ENCODE results near the gene PDE6C.

Gene PDE6C

DNA sequence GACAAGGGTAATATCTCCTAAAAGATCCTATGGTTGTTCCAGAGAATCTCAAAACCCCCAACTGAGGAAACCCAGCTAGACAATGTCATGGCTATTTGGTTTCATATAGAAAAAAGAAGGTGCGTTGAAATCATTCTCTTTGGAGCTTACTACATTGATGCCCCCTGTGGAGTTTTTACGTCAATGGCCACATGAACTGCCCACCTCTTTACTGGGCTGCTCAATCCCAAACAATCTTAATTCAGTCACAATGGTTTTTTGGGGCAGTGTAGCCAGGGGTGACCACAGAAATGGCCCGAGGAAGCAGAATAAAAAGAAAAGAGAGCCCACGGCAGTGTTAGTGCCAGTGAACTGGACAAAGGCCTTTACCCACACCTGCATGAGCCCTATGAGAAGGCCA, 19.1 kb upstream of the PDE6C start:
- CTCF ChIA-PET, result no interaction called here
- TF ChIP-seq, protein P1, sequence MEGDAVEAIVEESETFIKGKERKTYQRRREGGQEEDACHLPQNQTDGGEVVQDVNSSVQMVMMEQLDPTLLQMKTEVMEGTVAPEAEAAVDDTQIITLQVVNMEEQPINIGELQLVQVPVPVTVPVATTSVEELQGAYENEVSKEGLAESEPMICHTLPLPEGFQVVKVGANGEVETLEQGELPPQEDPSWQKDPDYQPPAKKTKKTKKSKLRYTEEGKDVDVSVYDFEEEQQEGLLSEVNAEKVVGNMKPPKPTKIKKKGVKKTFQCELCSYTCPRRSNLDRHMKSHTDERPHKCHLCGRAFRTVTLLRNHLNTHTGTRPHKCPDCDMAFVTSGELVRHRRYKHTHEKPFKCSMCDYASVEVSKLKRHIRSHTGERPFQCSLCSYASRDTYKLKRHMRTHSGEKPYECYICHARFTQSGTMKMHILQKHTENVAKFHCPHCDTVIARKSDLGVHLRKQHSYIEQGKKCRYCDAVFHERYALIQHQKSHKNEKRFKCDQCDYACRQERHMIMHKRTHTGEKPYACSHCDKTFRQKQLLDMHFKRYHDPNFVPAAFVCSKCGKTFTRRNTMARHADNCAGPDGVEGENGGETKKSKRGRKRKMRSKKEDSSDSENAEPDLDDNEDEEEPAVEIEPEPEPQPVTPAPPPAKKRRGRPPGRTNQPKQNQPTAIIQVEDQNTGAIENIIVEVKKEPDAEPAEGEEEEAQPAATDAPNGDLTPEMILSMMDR (IDR thresholded peaks at IDR 0.05; ENCODE audit: control extremely low read depth, extremely low read depth, low read depth, missing control alignments), result no peak
- DNase-seq (ENCODE audit: extremely low spot score), result no peak
- POLR2A ChIA-PET, result no interaction called here

DNA sequence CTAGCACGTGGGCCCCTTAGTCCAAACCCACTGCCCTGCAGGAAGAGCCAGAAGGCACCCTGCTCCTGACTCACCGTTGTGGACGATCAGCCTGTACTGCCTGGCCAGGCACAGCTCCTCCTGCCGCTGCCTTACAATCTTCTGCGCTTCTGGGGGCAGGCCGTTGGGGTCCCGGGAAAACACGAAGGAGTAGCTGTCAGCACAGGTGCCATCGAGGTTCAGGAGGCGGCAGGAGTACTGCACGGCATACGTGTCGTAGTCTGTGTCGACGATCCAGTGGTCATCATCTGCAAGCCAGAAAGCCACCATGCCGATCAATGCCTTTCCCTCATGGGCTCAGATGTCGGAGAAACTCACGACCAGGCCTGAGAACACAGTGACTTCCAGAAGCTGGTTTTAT, 18.6 kb upstream of the PDE6C start:
- no peak for DNase-seq (ENCODE audit: extremely low spot score)
- TF ChIP-seq, protein P1 (IDR thresholded peaks at IDR 0.05; ENCODE audit: control extremely low read depth, extremely low read depth, low read depth, missing control alignments), result no peak
- CTCF ChIA-PET, result no interaction called here
- POLR2A ChIA-PET, result no interaction called here

DNA sequence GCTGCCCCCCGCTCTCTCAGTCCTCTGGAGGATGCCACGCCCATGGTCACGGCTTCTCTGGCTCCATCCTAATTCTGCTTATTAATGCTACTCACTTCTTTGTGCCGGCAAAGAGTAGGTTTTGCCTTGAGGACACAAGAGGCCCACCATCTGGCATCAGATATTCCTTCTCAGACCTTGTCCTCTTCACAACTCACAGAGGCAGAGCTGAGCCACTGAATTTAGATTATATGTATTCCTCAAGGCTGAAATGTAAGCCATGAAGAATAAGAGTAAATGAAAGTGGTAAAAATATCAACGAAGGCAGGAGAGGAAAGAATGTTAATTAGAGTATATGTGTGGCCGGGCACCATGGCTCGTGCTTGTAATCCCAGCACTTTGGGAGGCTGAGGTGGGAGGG, 17.8 kb upstream of the PDE6C start:
- ChIA-PET CTCF (no interaction called here), POLR2A (no interaction called here)
- no peak for DNase-seq (ENCODE audit: extremely low spot score)
- TF ChIP-seq, protein P1 (IDR thresholded peaks at IDR 0.05; ENCODE audit: control extremely low read depth, extremely low read depth, low read depth, missing control alignments), result no peak

DNA sequence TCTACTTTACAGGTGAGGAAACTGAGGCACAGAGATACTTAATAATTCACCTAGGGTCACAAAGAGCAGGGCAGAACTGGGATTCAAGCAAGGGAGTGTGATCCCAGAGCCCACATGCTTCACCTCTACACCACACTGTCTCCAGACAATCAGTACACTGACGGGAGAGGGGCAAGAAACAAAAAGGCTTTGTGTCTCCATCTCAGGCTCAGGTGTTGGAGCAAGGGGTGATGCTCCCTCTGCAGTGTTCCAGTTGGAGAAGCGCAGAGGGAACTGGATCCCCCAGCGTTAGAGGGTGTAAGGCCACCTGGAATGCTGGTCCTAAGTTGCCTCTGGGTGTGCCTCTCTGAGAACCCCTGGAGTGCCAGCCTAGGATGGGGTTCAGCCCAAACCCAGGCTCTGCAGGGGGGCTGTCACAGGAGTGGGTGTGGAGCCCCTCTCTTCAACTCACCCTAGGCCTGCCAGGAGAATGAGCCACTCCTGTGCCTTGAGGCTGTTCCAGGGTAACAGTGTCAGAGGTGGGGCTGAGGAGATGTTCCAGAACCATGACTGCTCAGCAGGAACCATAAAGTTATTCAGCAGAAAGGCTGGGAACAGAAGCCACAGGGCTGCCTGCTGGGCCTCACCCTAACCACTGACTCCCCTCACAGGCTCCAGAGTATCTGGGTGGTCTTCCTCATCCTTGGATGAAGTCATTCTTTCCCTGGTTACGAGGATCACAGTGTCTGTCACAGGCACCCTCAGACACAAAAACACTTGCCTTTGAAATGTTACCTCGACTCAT, 16.8 kb upstream of the PDE6C start:
- TF ChIP-seq, protein P1 (IDR thresholded peaks at IDR 0.05; ENCODE audit: control extremely low read depth, extremely low read depth, low read depth, missing control alignments), result no peak
- DNase-seq (ENCODE audit: extremely low spot score), result no peak
- ChIA-PET POLR2A (no interaction called here), CTCF (interaction anchor here (0.6 kb wide), 1 partner anchor 279 kb away, joined by 4 read pairs; no protein-coding TSS in a partner anchor)

DNA sequence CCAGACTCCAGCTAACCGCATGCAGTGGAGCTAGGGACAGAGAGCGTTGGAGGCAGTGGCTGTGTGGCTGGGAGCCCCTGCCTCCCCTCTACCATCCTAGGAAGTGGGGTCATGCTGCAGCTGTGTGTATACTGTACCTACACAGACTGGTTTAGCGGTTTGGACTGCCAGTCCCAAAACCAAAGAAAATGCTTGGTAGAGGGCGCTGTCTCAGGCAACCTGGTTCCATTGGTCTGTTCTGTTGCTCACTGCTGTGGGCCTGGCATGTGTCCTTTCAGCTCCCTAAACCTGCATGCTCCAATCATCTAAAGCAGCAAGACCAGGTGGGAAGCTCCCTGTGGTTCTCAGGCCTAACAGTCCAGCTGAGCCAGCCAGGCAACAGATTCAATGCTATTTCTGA, 15.8 kb upstream of the PDE6C start:
- TF ChIP-seq, protein P1 (IDR thresholded peaks at IDR 0.05; ENCODE audit: control extremely low read depth, extremely low read depth, low read depth, missing control alignments), result no peak
- CTCF ChIA-PET, result no interaction called here
- no peak for DNase-seq (ENCODE audit: extremely low spot score)
- POLR2A ChIA-PET, result no interaction called here

DNA sequence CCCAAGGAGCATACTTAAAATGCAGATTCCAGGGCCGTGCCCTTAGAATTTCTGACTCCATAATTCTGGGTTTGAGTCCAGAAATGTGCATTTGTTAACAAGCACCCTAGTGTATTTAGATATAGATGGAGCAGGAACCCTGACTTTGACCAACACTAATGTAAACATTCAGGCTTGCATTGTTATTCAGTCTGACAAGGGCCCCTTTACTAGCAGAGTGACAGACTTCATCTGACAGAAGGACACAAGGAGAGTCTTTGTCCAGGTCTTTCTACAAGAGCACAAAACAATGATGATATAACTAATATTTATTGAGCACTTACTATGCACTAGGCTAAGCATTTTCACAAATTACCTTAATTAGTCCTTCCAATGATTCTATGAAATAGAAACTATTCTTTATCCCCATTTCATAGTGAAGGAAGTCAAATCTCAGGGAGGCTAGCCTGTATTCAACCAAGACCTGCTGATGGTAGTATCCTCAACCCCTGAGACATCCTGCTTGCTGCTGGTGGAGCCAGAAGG, 15.2 kb upstream of the PDE6C start:
- DNase-seq (ENCODE audit: extremely low spot score), result no peak
- TF ChIP-seq, protein P1 (IDR thresholded peaks at IDR 0.05; ENCODE audit: control extremely low read depth, extremely low read depth, low read depth, missing control alignments), result no peak
- ChIA-PET CTCF (no interaction called here), POLR2A (no interaction called here)

All from GM10248 (cell line).